H9 (cell line): ENCODE measurements around the gene C2orf49. TPM values are rescaled to one million over a fixed set of nuclear protein-coding genes. Genes with fewer than 3 reads are reported as not detected.
A peak's percentile ranks its signal among the peaks of the same experiment; 100 is the strongest.

Experiments
- DNase-seq: peaks from one replicate; pipeline ENCODE4 v3.0.0-alpha.2; 2017
- H2AFZ ChIP-seq: one replicate; pipeline ENCODE4 v1.6.1; 2013; ENCODE audit warnings: mild to moderate bottlenecking, low read length, control low read depth, moderate library complexity
- H2AK5ac ChIP-seq: 2 replicates; pipeline ENCODE4 v1.6.1; 2013; ENCODE audit warnings: low read length, control low read depth, mixed read lengths; ENCODE audit not compliant: insufficient read length
- H2BK120ac ChIP-seq: one replicate; pipeline ENCODE4 v1.6.1; 2013; ENCODE audit warnings: low read depth, mild to moderate bottlenecking, low read length, control low read depth, inconsistent platforms; ENCODE audit not compliant: poor library complexity, severe bottlenecking
- H2BK12ac ChIP-seq: 2 replicates; pipeline ENCODE4 v1.6.1; 2013; ENCODE audit warnings: low read length, control low read depth, mixed read lengths, low read depth; ENCODE audit not compliant: insufficient read length
- H2BK15ac ChIP-seq: 2 replicates; pipeline ENCODE4 v1.6.1; 2013; ENCODE audit warnings: low read depth, low read length, control low read depth
- H2BK20ac ChIP-seq: one replicate; pipeline ENCODE4 v1.6.1; 2013; ENCODE audit warnings: low read depth, mild to moderate bottlenecking, low read length, control low read depth, inconsistent platforms; ENCODE audit not compliant: poor library complexity, severe bottlenecking
- H2BK5ac ChIP-seq: 2 replicates; pipeline ENCODE4 v1.6.1; 2013; ENCODE audit warnings: low read length, control low read depth, mixed read lengths; ENCODE audit not compliant: insufficient read length
- H3K14ac ChIP-seq: 2 replicates; pipeline ENCODE4 v1.6.1; 2013; ENCODE audit warnings: low read length, control low read depth; ENCODE audit not compliant: insufficient read depth
- H3K18ac ChIP-seq: 2 replicates; pipeline ENCODE4 v1.6.1; 2013; ENCODE audit warnings: low read depth, mild to moderate bottlenecking, mixed read lengths, low read length, control low read depth; ENCODE audit not compliant: insufficient read length
- H3K23ac ChIP-seq: 2 replicates; pipeline ENCODE4 v1.6.1; 2013; ENCODE audit warnings: low read length, control low read depth, mixed read lengths, low read depth; ENCODE audit not compliant: insufficient read length
- H3K23me2 ChIP-seq: 2 replicates; pipeline ENCODE4 v1.6.1; 2013; ENCODE audit warnings: low read depth, mild to moderate bottlenecking, mixed read lengths, low read length, control low read depth; ENCODE audit not compliant: insufficient read length, poor library complexity, severe bottlenecking
- H3K27ac ChIP-seq: 2 replicates; pipeline ENCODE4 v1.5.1; 2013; ENCODE audit warnings: low read length, control low read depth, mixed read lengths, low read depth; ENCODE audit not compliant: insufficient read length
- H3K27me3 ChIP-seq: 2 replicates; pipeline ENCODE4 v1.6.1; 2013; ENCODE audit warnings: low read length, control low read depth, inconsistent platforms; ENCODE audit not compliant: insufficient read depth
- H3K4ac ChIP-seq: 2 replicates; pipeline ENCODE4 v1.6.1; 2013; ENCODE audit warnings: low read depth, mild to moderate bottlenecking, control low read depth, inconsistent platforms, low read length, moderate library complexity
- H3K4me1 ChIP-seq: 2 replicates; pipeline ENCODE4 v1.6.1; 2013; ENCODE audit warnings: low read length, control low read depth, inconsistent platforms; ENCODE audit not compliant: insufficient read depth
- H3K4me2 ChIP-seq: 2 replicates; pipeline ENCODE4 v1.6.1; 2013; ENCODE audit warnings: low read length, control low read depth, mixed read lengths; ENCODE audit not compliant: insufficient read length, insufficient read depth
- H3K56ac ChIP-seq: 2 replicates; pipeline ENCODE4 v1.6.1; 2013; ENCODE audit warnings: low read depth, mild to moderate bottlenecking, mixed read lengths, low read length, control low read depth; ENCODE audit not compliant: insufficient read length
- H3K79me1 ChIP-seq: 2 replicates; pipeline ENCODE4 v1.6.1; 2013; ENCODE audit warnings: low read depth, mild to moderate bottlenecking, moderate library complexity, low read length, control low read depth, inconsistent platforms; ENCODE audit not compliant: insufficient read depth, poor library complexity, severe bottlenecking
- H3K79me2 ChIP-seq: 2 replicates; pipeline ENCODE4 v1.6.1; 2013; ENCODE audit warnings: low read length, control low read depth, inconsistent platforms; ENCODE audit not compliant: insufficient read depth
- H3K9ac ChIP-seq: 2 replicates; pipeline ENCODE4 v1.6.1; 2013; ENCODE audit warnings: low read length, control low read depth, mixed read lengths; ENCODE audit not compliant: insufficient read length; ENCODE audit errors: extremely low read depth
- H3K9me3 ChIP-seq: one replicate; pipeline ENCODE4 v1.6.1; 2013; ENCODE audit warnings: low read depth, low read length, inconsistent platforms; ENCODE audit not compliant: control insufficient read depth
- H3T11ph ChIP-seq: one replicate; pipeline ENCODE4 v1.6.1; 2013; ENCODE audit warnings: mild to moderate bottlenecking, low read length, control low read depth, inconsistent platforms
- H4K20me1 ChIP-seq: one replicate; pipeline ENCODE4 v1.6.1; 2013; ENCODE audit not compliant: control insufficient read depth, insufficient read length, insufficient read depth
- H4K5ac ChIP-seq: 2 replicates; pipeline ENCODE4 v1.6.1; 2013; ENCODE audit warnings: low read depth, mild to moderate bottlenecking, mixed read lengths, low read length, control low read depth; ENCODE audit not compliant: insufficient read length
- H4K8ac ChIP-seq: replicated peaks from 2 replicates; pipeline ENCODE4 v1.6.1; 2013; ENCODE audit warnings: low read length, control low read depth, mixed read lengths, low read depth; ENCODE audit not compliant: insufficient read length
- H4K91ac ChIP-seq: 2 replicates; pipeline ENCODE4 v1.6.1; 2013; ENCODE audit warnings: low read depth, mild to moderate bottlenecking, moderate library complexity, mixed read lengths, low read length, control low read depth; ENCODE audit not compliant: insufficient read length
- H3K27ac Mint-ChIP-seq, 3 experiments: 2 replicates in 2 of 3; 3 replicates in 1 of 3; pipeline ENCODE4 v1.8.0; 2020 to 2021; ENCODE audit warnings: mixed read lengths in 3 of 3, mild to moderate bottlenecking in 1 of 3, moderate library complexity in 1 of 3
- H3K27me3 Mint-ChIP-seq: 2 replicates; pipeline ENCODE4 v1.8.0; 2021; ENCODE audit warnings: low read depth, mild to moderate bottlenecking, moderate library complexity, mixed read lengths
- H3K36me3 Mint-ChIP-seq, 3 experiments: 2 replicates in 2 of 3; 3 replicates in 1 of 3; pipeline ENCODE4 v1.8.0; 2020 to 2021; ENCODE audit warnings: low read depth in 3 of 3, mixed read lengths in 3 of 3; ENCODE audit not compliant: insufficient read depth in 1 of 3
- H3K4me1 Mint-ChIP-seq, 2 experiments: 2 replicates each; pipeline ENCODE4 v1.8.0; 2020; ENCODE audit warnings: mixed read lengths in 2 of 2
- H3K4me3 Mint-ChIP-seq, 2 experiments: 2 replicates in 1 of 2; 3 replicates in 1 of 2; pipeline ENCODE4 v1.8.0; 2020 to 2021; ENCODE audit warnings: mild to moderate bottlenecking in 2 of 2, mixed read lengths in 2 of 2, moderate library complexity in 1 of 2
- H3K9me3 Mint-ChIP-seq, 2 experiments: 2 replicates in 1 of 2; 3 replicates in 1 of 2; pipeline ENCODE4 v1.8.0; 2020; ENCODE audit warnings: mild to moderate bottlenecking in 2 of 2, mixed read lengths in 2 of 2, moderate library complexity in 1 of 2
- CTCF ChIP-seq: fragments of 200-600 bp; sonication (generic); conservative IDR thresholded peaks from 3 replicates; pipeline ENCODE4 v1.8.0; 2021; ENCODE audit warnings: antibody characterized with exemption, mild to moderate bottlenecking
- whole genome bisulfite sequencing: extraction: QIAGEN DNeasy Blood & Tissue Kit; methylation state at CpG from one replicate; pipeline ENCODE4 v1.1.7; 2013; ENCODE audit warnings: missing lambda C conversion rate, low lambda C conversion rate, mixed read lengths; ENCODE audit not compliant: insufficient read length; ENCODE audit errors: extremely low coverage; 5-methylcytosine and 5-hydroxymethylcytosine counted together
- total RNA-seq: library from RNA; stranded (reverse); gene quantifications from 2 replicates; pipeline ENCODE4 v1.2.1, GENCODE V29; 2021

The C2orf49 gene
- total RNA-seq, 1 experiment from 2014 or later, result 18.8 TPM

- H3K9me3 ChIP-seq, result no peaks in the 10 kb centered on the region
- peak overlapping the region in 2 of 3 experiments; percentile 43 to 68; a peak in 5 of 7 replicates for H3K27ac Mint-ChIP-seq
- no peak overlapping the region for H2BK20ac ChIP-seq
- no peak overlapping the region for H3K23ac ChIP-seq
- no peak for DNase-seq
- no peak overlapping the region for H2BK12ac ChIP-seq
- peaks cover 15 to 16% of the 10 kb centered on the region in 2 experiments for H3K4me1 Mint-ChIP-seq
- H3K79me2 ChIP-seq, result no peaks in the 10 kb centered on the region; the same call in 1 of the 2 replicates
- no peak overlapping the region for H4K5ac ChIP-seq
- H2BK15ac ChIP-seq, result no peak overlapping the region
- no peaks in the 10 kb centered on the region for H3K23me2 ChIP-seq
- H3K4ac ChIP-seq, result no peak overlapping the region
- H4K20me1 ChIP-seq, result no peaks in the 10 kb centered on the region
- peaks cover 4 to 22% (median 12%) of the 10 kb centered on the region in 3 experiments; a peak in 6 of 7 replicates for H3K36me3 Mint-ChIP-seq
- H3K4me2 ChIP-seq, result no peak overlapping the region
- no peaks in the 10 kb centered on the region; the same call in 1 of the 2 replicates for H3K4me1 ChIP-seq
- H3K27me3 ChIP-seq, result no peaks in the 10 kb centered on the region
- no CpG with 5 or more reads among the region's 4 CpGs for WGBS
- H3K18ac ChIP-seq, result no peak overlapping the region
- no peak overlapping the region for H4K8ac ChIP-seq
- no peak overlapping the region for H3K14ac ChIP-seq
- TF ChIP-seq CTCF, result no peak
- H2BK5ac ChIP-seq, result no peak overlapping the region
- no peak overlapping the region for H2AFZ ChIP-seq
- no peak overlapping the region for H3T11ph ChIP-seq
- H3K4me3 Mint-ChIP-seq, result no peak overlapping the region
- H3K27ac ChIP-seq, result no peak overlapping the region
- no peak overlapping the region for H2BK120ac ChIP-seq
- no peak overlapping the region for H3K9ac ChIP-seq
- no peak overlapping the region for H2AK5ac ChIP-seq
- no peaks in the 10 kb centered on the region for H3K9me3 Mint-ChIP-seq
- H3K79me1 ChIP-seq, result peaks cover 5% of the 10 kb centered on the region
- H4K91ac ChIP-seq, result no peak overlapping the region
- H3K27me3 Mint-ChIP-seq, result no peaks in the 10 kb centered on the region
- no peak overlapping the region for H3K56ac ChIP-seq
These were observed 28.2 kb upstream of the C2orf49 start for GRCh38 chr2:105309147-105309545.
